HCT116 (cell line): ENCODE measurements around the gene DNAJC5. TPM values are rescaled to one million over a fixed set of nuclear protein-coding genes. Genes with fewer than 3 reads are reported as not detected.

Experiments
- ATAC-seq: fragments of 200-7000 bp; cut with Tn5 transposase; 2 replicates; pipeline ENCODE4 v1.9.1; 2020; ENCODE audit warnings: mild to moderate bottlenecking, moderate library complexity
- BruUV-seq: library from RNA; stranded (reverse); fragments of 400-500 nt; replicated peaks from 2 replicates; lab custom pipeline; 2021; lab: Mats Ljungman, UMichigan
- CTCF ChIA-PET: fragments of 300-600 bp; sonication (Branson Sonifier 250); formaldehyde crosslinking; loops from one replicate; lab custom pipeline; 2021; ENCODE audit warnings: antibody characterized with exemption; lab: Charles Lee
- POLR2A ChIA-PET: fragments of 300-600, 350-600 bp; sonication (Branson Sonifier 250); formaldehyde crosslinking; loops from one replicate; lab custom pipeline; 2021; ENCODE audit warnings: antibody characterized with exemption; lab: Charles Lee
- RAD21 ChIA-PET, 2 experiments: fragments of 300-600 bp; sonication (Branson Sonifier 250); formaldehyde crosslinking; loops; one replicate each; lab custom pipeline; 2023; ENCODE audit warnings: low total read pairs in 2 of 2; ENCODE audit not compliant: uncharacterized antibody in 2 of 2, unreplicated experiment in 2 of 2, low non-redundant PET in 1 of 2; lab: Charles Lee
- DNase-seq: peaks from one replicate; pipeline ENCODE4 v3.0.0-alpha.2; 2010; ENCODE audit warnings: low read depth, low spot score
- H2AFZ ChIP-seq: fragments of 200-600 bp; shearing (Covaris generic), sonication (generic); 2 replicates; pipeline ENCODE4 v1.6.1; 2017; ENCODE audit warnings: low read depth, mixed run types, mixed read lengths, antibody characterized with exemption, low read length; ENCODE audit not compliant: poor library complexity, severe bottlenecking
- H3K27ac ChIP-seq: 2 replicates; pipeline ENCODE4 v1.5.1; 2012; ENCODE audit warnings: low read depth, low read length
- H3K27me3 ChIP-seq: fragments of 200-600 bp; sonication (generic); 2 replicates; pipeline ENCODE4 v1.6.1; 2016; ENCODE audit warnings: mixed run types, low read length, mixed read lengths; ENCODE audit not compliant: insufficient read depth
- H3K36me3 ChIP-seq, 2 experiments: fragments of 200-500 bp in 1 of 2; fragments of 200-600 bp in 1 of 2; sonication (Bioruptor generic) in 1 of 2; sonication (generic) in 1 of 2; 2 replicates each; pipeline versions ENCODE4 v1.5.1 to v1.6.1; 2014 to 2016; ENCODE audit warnings: low read length in 2 of 2, inconsistent platforms in 1 of 2, mixed read lengths in 1 of 2, mixed run types in 1 of 2; ENCODE audit not compliant: insufficient read depth in 2 of 2, control insufficient read depth in 1 of 2
- H3K4me1 ChIP-seq, 2 experiments: fragments of 200-600 bp in 1 of 2; sonication (generic) in 1 of 2; 2 replicates each; pipeline versions ENCODE4 v1.5.1 to v1.6.1; 2012 to 2017; ENCODE audit warnings: low read length in 2 of 2, inconsistent platforms in 1 of 2, mild to moderate bottlenecking in 1 of 2, mixed read lengths in 1 of 2, mixed run types in 1 of 2, moderate library complexity in 1 of 2; ENCODE audit not compliant: insufficient read depth in 2 of 2, control insufficient read depth in 1 of 2
- H3K4me2 ChIP-seq: fragments of 200-600 bp; sonication (generic); 2 replicates; pipeline ENCODE4 v1.6.1; 2017; ENCODE audit warnings: mixed run types, low read length, mixed read lengths
- H3K4me3 ChIP-seq, 2 experiments: fragments of 200-600 bp in 1 of 2; sonication (generic) in 1 of 2; replicated peaks in 1 of 2; 2 replicates each; pipeline ENCODE4 v1.5.1; 2011 to 2016; ENCODE audit warnings: low read length in 2 of 2, control low read depth in 1 of 2, low read depth in 1 of 2, mild to moderate bottlenecking in 1 of 2, mixed read lengths in 1 of 2, mixed run types in 1 of 2
- H3K79me2 ChIP-seq: fragments of 200-600 bp; sonication (generic); 2 replicates; pipeline ENCODE4 v1.6.1; 2017; ENCODE audit warnings: mild to moderate bottlenecking, mixed run types, low read length, moderate library complexity, mixed read lengths; ENCODE audit not compliant: insufficient read depth
- H3K9ac ChIP-seq: fragments of 200-600 bp; sonication (generic); 2 replicates; pipeline ENCODE4 v1.6.1; 2016; ENCODE audit warnings: low read length, mixed read lengths
- H3K9me2 ChIP-seq: fragments of 200-600 bp; sonication (generic), shearing (Covaris generic); 2 replicates; pipeline ENCODE4 v1.6.1; 2017; ENCODE audit warnings: mixed run types, mild to moderate bottlenecking, moderate library complexity; ENCODE audit not compliant: insufficient read depth
- H3K9me3 ChIP-seq, 2 experiments: fragments of 200-500 bp in 1 of 2; fragments of 200-600 bp in 1 of 2; sonication (Bioruptor generic) in 1 of 2; sonication (generic) in 1 of 2; 2 replicates each; pipeline ENCODE4 v1.6.1; 2014 to 2017; ENCODE audit warnings: low read length in 2 of 2, mixed read lengths in 2 of 2, inconsistent platforms in 1 of 2, low read depth in 1 of 2, mild to moderate bottlenecking in 1 of 2, mixed run types in 1 of 2, moderate library complexity in 1 of 2; ENCODE audit not compliant: control insufficient read depth in 1 of 2, insufficient read depth in 1 of 2
- H4K20me1 ChIP-seq: fragments of 200-600 bp; sonication (generic), shearing (Covaris generic); 2 replicates; pipeline ENCODE4 v1.6.1; 2017; ENCODE audit warnings: mixed run types, mild to moderate bottlenecking, moderate library complexity; ENCODE audit not compliant: insufficient read depth
- CEBPB ChIP-seq: IDR thresholded peaks from 2 replicates; pipeline ENCODE4 v1.6.1; 2012; ENCODE audit warnings: low read depth
- ELF1 ChIP-seq: IDR thresholded peaks from 2 replicates; pipeline ENCODE4 v1.6.1; 2012; ENCODE audit warnings: low read depth, borderline replicate concordance
- POLR2A ChIP-seq: IDR thresholded peaks from 2 replicates; pipeline ENCODE4 v1.7.0; 2011; ENCODE audit warnings: borderline replicate concordance; ENCODE audit not compliant: insufficient read depth, insufficient read length; ENCODE audit errors: extremely low read depth
- POLR2AphosphoS5 ChIP-seq: IDR thresholded peaks from 2 replicates; pipeline ENCODE4 v1.6.1; 2011; ENCODE audit warnings: mild to moderate bottlenecking, low read depth, low read length, moderate library complexity
- intact Hi-C: fragments of 100-400 bp; cut with micrococcal nuclease; formaldehyde crosslinking; loops from 2 replicates; pipeline ENCODE4 v1.10.0; 2022
- total RNA-seq: library from RNA; stranded (reverse); gene quantifications from one replicate; pipeline ENCODE4 v1.2.1, GENCODE V29; 2021; ENCODE audit not compliant: unreplicated experiment
- TF ChIP-seq, protein P1 (sequence below), 3 experiments: fragments of 200-600 bp in 1 of 3; sonication (generic) in 1 of 3; IDR thresholded peaks in 2 of 3; conservative IDR thresholded peaks in 1 of 3; 2 replicates each; pipeline ENCODE4 v1.5.1; 2012 to 2017; ENCODE audit warnings: low read depth in 2 of 3, low read length in 2 of 3, antibody characterized with exemption in 1 of 3, borderline replicate concordance in 1 of 3, control low read depth in 1 of 3, mild to moderate bottlenecking in 1 of 3, mixed read lengths in 1 of 3, mixed run types in 1 of 3, moderate library complexity in 1 of 3; ENCODE audit not compliant: insufficient read depth in 1 of 3

The DNAJC5 gene
- total RNA-seq, 1 experiment from 2014 or later, result 38.3 TPM

DNA sequence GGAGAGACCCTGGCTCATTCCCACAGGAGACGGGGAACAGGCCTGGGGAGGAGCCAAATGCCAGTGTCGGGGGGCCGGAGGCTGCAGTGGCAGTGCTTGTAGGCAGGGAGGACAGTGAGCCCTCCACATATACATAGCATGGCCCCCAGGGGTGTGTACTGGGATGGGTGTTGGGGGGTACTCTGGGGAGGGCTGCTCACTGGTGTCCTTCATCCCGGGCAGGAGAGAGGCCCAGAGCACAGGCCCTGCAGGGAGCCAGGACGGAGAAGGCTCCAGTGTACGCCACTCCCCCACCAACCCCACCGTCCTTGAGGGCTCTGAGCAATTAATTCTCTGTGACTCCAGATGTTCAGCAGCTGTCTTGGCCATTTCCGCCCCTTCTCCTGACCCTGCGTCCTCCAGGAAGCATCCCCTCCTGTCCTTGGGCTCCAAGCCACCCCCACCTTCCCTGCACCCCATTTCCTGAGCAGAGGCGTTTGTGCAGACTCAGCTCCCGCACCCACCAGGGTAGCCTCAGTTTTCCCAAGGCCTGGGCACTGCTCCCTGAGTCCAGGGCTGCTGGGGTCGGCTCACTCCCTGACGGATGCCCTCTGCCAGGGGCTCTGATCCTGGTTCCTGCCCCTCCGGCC is 37.0 kb upstream of the DNAJC5 start:
- Histone ChIP-seq H3K9me2 (no peaks in the 10 kb centered on the region), H4K20me1 (no peaks in the 10 kb centered on the region), H3K9me3 (no peaks in the 10 kb centered on the region), H3K4me1 (peaks cover 5 to 20% of the 10 kb centered on the region in 2 experiments; a peak in 3 of 4 replicates), H3K9ac (no peak overlapping the region), H3K27ac (no peak overlapping the region), H3K4me2 (no peak overlapping the region), H3K27me3 (no peaks in the 10 kb centered on the region), H3K4me3 (no peak overlapping the region), H3K36me3 (peaks cover 0 to 6% of the 10 kb centered on the region in 2 experiments; a peak in 2 of 4 replicates), H2AFZ (no peak overlapping the region), H3K79me2 (no peaks in the 10 kb centered on the region)
- ATAC-seq (peak; percentile 11), DNase-seq (no peak)
- POLR2A ChIA-PET, result no interaction called here
- intact Hi-C loops, result no loop called here
- RAD21 ChIA-PET, result no interaction called here
- CTCF ChIA-PET, result no interaction called here
- TF ChIP-seq CEBPB (no peak), ELF1 (no peak), POLR2AphosphoS5 (peak; percentile 9; the same call in 1 of the 2 replicates)
- TF ChIP-seq, protein P1, sequence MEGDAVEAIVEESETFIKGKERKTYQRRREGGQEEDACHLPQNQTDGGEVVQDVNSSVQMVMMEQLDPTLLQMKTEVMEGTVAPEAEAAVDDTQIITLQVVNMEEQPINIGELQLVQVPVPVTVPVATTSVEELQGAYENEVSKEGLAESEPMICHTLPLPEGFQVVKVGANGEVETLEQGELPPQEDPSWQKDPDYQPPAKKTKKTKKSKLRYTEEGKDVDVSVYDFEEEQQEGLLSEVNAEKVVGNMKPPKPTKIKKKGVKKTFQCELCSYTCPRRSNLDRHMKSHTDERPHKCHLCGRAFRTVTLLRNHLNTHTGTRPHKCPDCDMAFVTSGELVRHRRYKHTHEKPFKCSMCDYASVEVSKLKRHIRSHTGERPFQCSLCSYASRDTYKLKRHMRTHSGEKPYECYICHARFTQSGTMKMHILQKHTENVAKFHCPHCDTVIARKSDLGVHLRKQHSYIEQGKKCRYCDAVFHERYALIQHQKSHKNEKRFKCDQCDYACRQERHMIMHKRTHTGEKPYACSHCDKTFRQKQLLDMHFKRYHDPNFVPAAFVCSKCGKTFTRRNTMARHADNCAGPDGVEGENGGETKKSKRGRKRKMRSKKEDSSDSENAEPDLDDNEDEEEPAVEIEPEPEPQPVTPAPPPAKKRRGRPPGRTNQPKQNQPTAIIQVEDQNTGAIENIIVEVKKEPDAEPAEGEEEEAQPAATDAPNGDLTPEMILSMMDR (IDR thresholded peaks at IDR 0.05 in 2 of 3, conservative IDR thresholded peaks at IDR 0.05 in 1 of 3; ENCODE audit: borderline replicate concordance in 1 of 3, insufficient read depth in 1 of 3, low read depth in 2 of 3, low read length in 2 of 3), result no peak
- TF ChIP-seq, all 23 proteins: peak for 1
- no TSS peak for BruUV-seq

DNA sequence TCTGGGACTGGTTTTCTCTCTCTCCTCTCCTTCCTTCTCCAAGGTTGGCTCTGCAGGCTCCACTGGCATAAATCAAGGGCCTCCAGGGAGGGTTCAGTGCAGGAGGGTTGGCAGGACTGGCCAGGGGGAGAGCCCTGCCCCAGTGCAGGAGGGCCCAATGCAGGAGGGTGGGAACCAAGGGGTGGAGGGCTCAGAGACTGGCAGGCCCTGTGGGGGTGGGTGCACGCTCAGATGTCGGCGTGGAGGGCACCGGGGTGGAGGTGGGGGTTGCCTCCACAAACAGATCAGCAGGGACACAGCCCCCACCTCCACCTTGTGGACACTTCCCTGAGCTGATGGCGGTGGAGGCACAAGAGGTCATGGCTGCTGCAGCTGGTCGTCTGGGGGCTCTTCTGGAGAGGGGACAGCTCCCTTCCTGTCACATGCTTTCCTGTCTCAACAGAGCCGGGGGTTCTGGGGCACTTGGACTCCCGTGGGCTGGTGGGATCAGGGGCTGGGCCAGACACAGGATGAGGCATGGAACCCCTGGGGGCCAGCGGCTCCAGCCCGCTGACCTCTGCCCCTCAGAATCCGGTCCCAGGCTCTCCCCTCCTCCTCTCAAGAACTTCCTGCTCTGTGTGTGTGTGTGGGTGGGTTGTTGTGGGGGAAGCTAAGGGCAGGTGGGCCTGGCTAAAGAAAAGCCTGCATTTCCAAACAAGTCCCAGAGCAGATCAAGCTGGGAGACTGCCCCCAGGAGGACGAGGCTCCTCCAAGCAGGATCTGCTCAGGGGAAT is 36.3 kb upstream of the DNAJC5 start:
- peaks cover 0 to 11% of the 10 kb centered on the region in 2 experiments; a peak in 2 of 4 replicates for H3K36me3 ChIP-seq
- peaks cover 6% of the 10 kb centered on the region for H3K79me2 ChIP-seq
- BruUV-seq, result no TSS peak
- H3K9me2 ChIP-seq, result no peaks in the 10 kb centered on the region
- H4K20me1 ChIP-seq, result no peaks in the 10 kb centered on the region
- RAD21 ChIA-PET, result no interaction called here
- ATAC-seq, result peak; percentile 35
- H2AFZ ChIP-seq, result no peak overlapping the region
- H3K9me3 ChIP-seq, result no peaks in the 10 kb centered on the region
- TF ChIP-seq, protein P1 (IDR thresholded peaks at IDR 0.05 in 2 of 3, conservative IDR thresholded peaks at IDR 0.05 in 1 of 3; ENCODE audit: borderline replicate concordance in 1 of 3, insufficient read depth in 1 of 3, low read depth in 2 of 3, low read length in 2 of 3), result 0 out of 6 replicates have a peak, but pooled peaks of 1 of the 3 experiments have one; percentile 20
- TF ChIP-seq POLR2A, result peak; percentile 45
- TF ChIP-seq ELF1, result no peak
- TF ChIP-seq, all 23 proteins: peak for 2
- no peaks in the 10 kb centered on the region for H3K27me3 ChIP-seq
- peak overlapping the region; percentile 27 for H3K4me2 ChIP-seq
- intact Hi-C loops, result no loop called here
- ChIA-PET CTCF (no interaction called here), POLR2A (no interaction called here)
- H3K4me3 ChIP-seq, result no peak overlapping the region
- peaks cover 11 to 26% of the 10 kb centered on the region in 2 experiments for H3K4me1 ChIP-seq
- H3K27ac ChIP-seq, result no peak overlapping the region
- no peak overlapping the region for H3K9ac ChIP-seq
- DNase-seq, result no peak
